HG03521 (cell line): ENCODE results near the gene FHIT.
"Not testable (repeated sequence)": the region's sequence is repeated elsewhere in the genome, so short reads cannot be mapped to it uniquely, and the experiment has no call there.

ENCODE experiments used
- ATAC-seq: cut with Tn5 transposase; IDR thresholded peaks from one replicate; pipeline ENCODE4 v1.9.1; 2021; ENCODE audit warnings: mild to moderate bottlenecking, moderate library complexity; ENCODE audit not compliant: unreplicated experiment

FHIT gene

DNA sequence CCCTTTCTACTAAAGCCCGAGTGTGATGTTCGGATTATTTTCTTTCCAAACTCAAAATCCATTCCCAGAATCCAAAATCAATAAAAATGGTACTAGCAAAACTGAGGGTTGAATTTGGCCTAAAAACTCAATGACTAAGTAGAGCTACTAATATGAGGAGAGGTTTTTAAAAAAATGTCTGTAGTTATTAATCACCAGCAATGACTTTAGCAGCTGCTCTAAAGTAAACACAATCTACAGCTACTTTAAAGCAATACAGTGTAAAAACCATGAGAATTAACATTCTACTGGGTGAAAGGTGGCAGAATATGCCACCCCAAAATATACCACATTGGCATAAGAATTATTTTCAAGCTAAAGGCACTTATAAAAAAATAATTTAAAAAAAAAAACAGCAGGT is 23.5 kb downstream of the FHIT start:
- ATAC-seq: no peak

DNA sequence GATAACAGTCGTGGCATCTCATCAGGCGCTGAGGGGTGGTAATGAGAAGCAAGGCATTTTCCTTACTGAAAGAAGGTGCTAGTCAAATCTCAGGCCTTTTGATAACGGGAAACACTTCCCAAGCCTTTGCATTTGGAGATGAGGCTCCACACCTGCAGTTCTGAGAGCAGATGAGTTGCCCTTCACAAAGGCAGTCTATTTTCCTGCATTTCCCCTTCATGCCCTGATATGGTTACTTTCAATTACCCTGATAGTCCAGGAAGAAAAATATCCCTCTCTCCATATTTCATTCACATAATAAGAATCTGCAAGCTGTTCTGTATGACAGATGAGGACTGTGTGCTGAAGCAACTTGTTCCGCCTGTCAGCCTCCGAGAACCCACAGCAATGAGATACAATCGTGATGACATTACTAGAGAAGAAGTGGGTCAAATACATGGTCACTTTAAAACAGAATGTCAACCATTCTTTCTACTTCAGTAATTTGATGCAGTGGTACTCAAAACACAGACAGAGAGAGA is 25.0 kb downstream of the FHIT start:
- no peak for ATAC-seq

DNA sequence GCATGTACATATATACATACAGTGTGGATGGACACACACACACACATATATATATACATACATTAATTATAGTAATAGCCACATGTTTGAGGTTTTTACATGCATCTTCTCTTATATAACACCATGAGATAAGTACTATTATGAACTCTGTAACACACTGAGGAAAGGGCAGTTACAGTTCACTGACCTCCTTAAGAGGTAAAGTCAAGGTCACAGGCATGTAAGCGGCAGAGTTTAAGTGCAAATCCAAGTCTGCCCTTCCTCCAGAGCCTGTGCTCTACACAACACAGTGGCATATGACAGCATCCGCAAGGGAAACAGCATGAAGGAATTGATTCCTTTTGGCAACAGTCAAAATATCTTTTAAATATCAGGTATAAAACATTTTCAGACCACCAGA is 26.4 kb downstream of the FHIT start:
- no peak for ATAC-seq

DNA sequence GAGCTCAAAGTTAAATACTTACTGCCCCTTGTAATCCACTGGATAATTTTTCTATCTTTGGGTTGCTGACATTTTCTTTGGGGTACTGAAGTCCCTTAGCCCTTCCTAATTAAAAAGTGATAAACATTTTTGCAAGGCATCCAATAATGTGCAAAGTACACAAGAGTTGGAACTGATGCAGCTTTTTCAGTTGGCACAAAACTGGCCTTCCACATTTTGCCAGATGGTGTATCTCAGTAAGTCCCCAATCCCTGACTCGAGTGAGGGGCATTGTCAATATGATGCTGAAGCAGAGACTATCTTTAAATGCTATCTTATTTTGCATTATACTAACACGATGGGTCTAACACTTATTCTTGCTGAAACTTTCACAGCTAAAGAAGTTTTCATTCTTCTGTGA is 27.8 kb downstream of the FHIT start:
- ATAC-seq: no peak

DNA sequence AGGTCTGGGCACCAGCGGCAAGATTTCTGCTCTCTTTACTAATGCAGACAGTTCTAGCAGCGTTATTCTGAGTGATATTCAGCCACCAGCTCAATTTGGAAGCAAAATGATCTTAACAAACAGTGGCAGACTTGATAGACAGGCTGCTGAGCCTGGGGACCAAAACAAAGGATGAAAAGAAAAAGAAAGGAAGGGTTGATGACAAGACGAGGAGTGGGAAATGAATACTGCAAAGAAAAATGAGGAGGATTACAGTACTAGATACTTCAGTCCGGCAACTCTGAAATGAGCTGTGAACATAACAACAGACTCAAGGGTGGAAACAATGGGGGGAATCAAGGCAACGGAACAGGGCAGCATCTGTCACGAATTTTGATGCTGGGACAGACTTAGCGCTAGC is 28.8 kb downstream of the FHIT start:
- no peak for ATAC-seq

DNA sequence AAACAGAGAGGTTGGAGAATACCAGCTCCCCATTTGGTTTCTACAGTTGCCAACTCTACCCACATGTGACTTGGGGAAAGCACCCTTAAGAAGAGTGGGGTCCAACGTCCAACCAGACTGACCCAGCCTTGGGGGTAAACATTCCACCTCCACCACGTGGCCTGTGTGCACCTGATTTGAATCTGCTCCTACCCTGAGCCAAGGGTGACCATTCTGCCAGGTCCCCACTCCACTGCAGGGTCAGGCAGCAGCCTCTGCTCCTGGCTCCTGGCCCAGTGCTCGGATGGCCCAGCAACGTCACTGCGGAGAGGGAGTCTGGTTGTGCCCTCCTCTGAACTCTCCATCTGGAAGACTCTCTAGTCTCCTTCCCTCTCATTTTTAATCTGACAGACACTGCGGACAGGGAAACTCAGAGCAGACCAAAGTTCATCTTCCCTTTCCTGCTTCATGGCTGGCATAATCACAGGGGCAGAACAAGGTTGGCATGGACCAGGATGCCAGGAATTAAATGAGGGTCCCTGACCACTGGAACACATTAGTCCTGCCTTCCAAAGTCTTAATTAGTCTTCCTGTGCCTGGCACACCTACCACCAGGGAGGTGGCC is 29.4 kb downstream of the FHIT start:
- no peak for ATAC-seq

DNA sequence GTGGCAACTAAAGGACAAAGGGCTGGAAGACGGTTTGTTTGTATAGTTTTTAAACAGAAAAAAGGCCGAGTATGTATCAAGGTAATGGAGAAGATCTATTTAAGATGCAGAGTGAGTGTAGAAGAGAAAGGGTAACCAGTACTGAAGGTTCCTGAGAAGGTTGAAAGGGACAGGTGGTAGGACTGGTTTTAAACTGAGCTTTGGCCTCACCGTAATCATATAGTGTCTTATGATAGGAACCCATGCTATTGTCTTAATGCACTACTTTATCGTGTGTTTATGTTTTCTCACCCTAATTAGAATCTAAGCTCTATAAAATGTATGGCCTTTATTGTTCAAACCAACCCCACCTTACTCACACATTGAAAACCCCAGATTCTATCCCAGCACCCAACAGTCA is 32.7 kb downstream of the FHIT start:
- ATAC-seq: no peak

DNA sequence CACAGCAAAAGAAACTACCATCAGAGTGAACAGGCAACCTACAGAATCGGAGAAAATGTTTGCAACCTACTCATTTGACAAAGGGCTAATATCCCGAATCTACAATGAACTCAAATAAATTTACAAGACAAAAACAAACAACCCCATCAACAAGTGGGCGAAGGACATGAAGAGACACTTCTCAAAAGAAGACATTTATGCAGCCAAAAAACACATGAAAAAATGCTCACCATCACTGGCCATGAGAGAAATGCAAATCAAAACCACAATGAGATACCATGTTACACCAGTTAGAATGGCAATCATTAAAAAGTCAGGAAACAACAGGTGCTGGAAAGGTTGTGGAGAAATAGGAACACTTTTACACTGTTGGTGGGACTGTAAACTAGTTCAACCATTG is 35.1 kb downstream of the FHIT start:
- ATAC-seq: not testable (repeated sequence)

DNA sequence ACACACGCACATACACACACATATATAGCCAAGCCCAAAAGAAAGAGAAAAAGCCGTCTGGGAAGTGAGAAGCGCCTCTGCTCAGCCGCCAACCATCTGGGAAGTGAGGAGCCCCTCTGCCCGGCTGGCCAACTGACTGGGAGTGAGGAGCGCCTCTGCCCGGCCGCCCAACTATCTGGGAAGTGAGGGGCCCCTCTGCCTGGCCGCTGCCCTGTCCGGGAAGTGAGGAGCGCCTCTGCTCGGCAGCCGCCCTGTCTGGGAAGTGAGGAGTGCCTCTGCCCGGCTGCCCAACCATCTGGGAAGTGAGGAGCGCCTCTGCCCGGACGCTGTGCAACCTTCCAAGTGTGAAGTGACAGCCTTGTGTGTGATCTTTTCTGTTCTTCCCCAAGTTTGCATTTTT is 49.2 kb downstream of the FHIT start:
- ATAC-seq: no peak

DNA sequence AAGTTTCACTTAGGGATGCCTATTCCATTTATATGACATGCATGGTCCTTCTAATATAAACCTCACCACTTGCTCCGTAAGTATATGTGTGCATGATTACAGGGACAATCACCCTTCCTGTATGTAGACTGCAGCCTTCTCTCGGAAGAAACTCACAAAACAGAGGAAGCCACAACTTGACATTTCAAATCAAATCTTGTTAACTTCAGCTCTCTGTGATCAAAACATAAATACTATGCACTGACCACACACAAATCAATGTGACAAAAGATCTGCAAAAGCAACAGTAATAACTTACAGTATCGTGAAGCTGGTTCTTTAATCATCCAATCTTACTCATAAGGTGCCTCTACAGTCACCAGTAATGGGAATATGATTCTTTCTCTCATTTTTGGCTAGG is 50.2 kb downstream of the FHIT start:
- ATAC-seq: no peak

DNA sequence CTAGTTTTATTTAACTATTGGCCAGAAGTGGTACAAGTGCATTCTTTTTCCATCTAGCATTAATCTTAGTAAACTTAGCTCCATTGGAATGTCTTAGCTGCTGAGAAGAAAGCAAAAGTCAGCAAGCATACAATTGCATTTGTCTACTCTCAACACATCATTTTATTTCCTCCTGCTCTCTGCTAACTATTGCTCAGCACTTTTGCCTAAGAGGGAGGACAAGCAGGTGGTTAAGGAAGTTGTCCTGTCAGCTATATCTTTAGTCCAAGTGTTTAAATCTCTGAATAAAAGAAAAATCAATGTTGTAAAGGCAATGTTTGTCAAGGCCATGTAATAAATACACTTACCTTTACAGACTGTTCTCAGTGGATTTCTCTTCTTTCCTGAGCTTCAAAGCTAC is 51.0 kb downstream of the FHIT start:
- no peak for ATAC-seq

DNA sequence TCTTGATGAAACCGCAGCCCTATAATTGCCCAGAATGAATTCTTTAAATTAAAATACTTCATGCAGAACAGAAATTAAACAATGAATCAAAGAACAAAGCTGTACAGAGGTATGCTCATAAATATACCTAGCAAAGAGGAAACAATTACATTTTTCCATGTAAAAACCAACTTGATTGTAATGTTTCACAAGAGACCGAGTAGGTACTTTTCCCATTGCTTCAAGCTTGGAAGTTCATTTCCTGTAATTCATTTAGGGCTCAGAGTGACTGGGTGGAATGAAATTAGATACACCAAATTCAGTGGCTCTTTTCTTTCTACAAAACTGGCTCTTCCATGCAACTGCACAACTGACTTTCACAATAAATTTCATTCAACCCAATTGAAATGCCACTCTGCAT is 51.4 kb downstream of the FHIT start:
- no peak for ATAC-seq

DNA sequence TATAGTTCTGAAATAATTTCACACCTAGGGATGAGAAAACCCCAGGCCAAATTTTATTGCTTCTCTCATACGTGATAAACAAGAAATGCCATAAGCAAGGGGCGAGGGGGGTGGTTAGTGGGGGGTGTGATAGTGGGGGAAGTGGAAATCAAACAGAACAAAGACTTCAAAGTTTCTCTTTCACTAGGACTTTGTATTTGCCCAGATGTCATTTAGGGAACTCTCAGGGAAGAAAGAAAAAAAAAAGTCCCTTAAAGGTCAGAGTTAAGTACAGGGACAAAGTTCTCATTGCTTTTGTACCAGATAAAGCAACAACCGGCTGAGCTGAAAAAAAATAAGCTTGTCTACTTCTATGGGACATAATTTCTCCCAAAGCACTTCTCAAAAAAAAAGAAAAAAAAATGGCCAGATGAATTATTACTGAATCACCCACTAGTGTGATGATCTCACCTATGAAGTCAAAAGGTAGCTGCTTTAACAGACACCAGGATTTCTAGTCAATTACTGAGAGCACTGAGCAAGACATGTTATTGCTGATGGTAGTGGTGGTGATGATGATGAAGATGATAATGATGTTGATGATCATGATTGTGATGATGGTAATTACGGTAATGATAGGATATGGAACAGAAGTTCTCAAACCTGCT is 56.2 kb downstream of the FHIT start:
- no peak for ATAC-seq

DNA sequence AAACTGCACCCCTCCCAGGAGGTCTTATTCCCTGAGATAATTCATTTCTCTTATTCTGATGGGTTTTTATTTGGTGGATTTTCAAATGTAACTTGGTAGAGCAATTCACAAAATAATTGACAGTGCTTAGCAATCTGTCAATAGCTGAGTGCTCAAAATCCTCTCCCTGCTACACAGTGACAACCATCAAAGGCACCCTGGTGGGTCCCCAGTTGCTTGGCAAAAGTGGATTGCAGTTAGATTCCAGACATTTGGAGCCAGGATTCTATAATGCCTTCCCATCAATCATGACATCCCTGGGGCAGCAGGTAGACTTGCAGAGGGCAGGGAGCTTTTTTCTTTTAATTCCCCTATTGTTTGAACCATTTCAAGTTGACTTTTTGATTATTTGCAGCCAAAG is 59.0 kb downstream of the FHIT start:
- no peak for ATAC-seq

DNA sequence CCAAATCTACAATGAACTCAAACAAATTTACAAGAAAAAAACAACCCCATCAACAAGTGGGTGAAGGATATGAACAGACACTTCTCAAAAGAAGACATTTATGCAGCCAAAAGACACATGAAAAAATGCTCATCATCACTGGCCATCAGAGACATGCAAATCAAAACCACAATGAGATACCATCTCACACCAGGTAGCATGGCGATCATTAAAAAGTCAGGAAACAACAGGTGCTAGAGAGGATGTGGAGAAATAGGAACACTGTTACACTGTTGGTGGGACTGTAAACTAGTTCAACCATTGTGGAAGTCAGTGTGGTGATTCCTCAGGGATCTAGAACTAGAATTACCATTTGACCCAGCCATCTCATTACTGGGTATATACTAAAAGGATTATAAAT is 61.0 kb downstream of the FHIT start:
- ATAC-seq: not testable (repeated sequence)

DNA sequence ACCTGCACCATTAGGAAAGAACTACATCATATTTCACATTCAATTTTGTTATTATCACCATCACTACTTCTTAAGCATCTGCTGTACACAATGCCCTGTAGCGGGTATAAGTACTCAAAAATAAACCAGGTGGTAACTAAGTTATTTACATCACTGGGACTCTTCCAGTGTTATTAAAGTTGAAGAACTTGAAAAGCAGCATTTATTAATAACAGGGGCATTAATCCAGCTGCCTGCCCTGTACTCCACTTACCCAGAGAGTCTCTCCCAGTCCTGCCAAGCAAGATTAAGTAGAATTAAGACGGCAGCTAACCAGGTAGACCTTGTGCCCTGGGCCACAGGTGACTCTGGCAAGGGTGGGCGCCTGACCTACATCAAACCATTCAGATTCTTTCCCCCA is 65.2 kb downstream of the FHIT start:
- ATAC-seq: no peak

DNA sequence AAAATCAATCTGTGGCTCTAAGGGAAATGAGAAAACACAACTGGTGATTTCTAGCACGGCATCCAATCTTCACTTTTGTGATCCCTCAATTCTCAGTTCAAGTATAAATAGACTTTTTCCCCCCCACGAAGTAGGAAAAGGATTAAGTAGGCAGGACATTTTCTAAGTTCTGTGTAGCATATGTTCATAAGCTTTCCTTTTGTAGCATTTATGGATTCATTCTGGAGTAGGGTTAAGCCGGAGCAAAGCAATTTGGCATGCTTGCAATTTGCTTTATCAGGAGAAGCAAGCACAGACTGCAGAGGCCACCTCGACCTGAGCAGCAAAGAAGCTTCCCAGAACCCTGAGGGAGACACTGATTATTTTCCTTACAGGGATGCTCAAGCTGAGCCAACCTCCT is 66.3 kb downstream of the FHIT start:
- ATAC-seq: no peak

DNA sequence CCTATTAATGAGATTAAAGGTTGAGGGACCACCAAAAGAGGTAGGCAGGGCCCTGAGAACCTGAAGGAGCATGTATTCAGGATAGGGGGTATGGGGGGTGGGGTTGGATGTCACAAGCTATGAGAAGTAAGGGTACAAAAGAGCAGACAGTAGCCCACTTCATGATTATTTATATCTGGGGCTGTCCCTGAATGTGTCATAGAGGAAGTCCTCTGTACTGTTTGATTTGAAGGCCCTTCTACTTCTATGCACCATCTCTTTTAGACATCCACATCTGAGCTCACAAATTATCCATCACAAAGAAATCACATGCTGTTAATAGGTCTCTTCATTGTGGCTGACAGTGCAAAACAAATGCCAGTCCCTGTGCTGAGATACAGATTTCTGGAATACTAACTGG is 68.6 kb downstream of the FHIT start:
- no peak for ATAC-seq

DNA sequence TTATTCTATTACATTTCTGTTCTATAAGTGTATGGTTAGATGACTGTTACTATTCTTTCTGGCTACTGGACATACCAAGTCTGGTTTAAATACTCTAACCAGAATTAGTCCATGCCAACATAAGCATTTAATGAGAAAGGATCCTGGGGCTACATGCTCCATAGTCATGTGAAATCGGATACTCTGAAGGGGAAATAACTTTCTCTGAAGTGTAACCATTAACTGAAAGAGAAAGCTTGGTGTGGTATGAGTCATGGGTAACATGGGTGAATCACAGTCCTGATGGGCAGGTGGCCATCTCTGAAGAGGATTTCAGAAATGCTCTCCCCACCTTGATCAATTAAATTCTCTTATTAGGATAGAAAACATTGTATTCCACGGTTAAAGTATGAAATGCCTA is 69.4 kb downstream of the FHIT start:
- ATAC-seq: peak; percentile 92

DNA sequence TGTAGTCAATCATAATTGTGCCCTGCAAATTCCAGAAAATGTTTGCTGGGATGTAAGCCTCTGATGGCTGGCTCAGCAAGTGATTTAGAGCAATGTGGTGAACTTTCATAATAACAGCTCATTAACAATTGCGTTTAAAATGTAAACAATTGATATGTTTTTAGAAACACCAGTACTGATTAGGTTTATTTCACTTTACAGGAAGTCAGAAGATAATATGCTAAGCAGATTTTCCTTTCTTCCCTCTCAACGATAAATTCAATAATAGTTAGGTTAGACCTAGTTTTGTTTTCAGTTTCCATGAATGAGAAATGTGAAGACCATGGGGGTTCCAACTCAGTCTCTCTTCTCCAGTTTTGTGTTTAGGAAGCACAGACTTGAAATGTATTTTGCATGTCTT is 71.0 kb downstream of the FHIT start:
- ATAC-seq: no peak

DNA sequence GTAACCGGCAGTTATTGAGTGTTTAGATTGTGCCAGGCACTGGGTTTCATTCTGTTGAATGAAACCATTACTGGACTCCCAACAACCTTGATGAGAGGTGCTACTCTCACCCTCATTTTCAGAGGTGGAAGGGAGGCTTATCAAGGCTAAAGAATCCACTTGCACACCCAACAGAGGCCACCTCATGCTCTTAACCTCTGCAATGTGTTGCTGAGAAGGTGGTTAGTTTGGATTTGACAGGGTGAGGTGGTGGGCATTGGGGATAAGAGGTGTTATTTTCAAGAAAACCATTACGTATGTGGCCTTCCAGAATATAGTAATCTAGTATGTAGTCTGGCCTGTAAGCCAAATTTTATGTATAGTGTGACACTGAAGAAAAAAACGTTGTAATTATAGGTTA is 73.1 kb downstream of the FHIT start:
- no peak for ATAC-seq

DNA sequence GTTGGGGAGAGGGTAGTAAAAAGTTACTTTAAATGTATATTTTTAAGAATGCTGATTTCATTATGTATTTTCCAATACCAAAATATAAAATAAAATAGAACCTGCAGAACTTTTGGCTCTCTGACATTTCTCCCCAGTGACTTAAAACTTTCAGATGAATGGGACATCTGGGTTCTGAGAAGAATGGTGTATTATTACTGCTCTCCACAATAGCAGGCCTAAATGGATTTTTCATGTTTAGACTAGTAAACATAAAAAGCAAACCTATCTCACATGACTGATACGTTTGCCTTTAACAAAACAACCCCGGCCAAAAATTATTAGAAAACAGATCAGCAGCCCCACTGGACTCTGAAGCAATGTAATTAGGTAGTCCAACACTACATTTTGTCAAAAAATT is 73.8 kb downstream of the FHIT start:
- ATAC-seq: no peak

DNA sequence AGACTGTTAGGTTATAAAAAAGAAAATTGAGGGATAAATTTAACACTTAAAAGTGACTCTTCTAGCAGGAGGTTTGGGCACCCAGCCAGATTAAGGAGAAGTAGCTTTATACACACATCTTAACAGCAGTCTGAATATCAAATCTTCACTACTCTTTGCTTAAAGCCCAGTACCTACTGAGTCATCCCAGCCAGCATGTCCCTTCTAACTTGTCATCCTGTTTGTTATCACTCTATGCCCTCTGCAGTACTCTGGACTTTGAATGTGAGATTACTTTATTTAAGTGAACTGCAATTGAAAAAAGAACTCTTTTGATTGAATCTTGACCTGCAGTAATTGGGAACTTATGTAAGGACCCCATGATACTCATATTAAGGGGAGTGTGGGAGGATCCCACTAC is 77.6 kb downstream of the FHIT start:
- no peak for ATAC-seq
